Activated gamma-delta T cell treated with Interleukin-2 at 50 U/mL for 16 hours (primary cell): Measurements from ENCODE around the gene TSPAN5.
A peak's percentile ranks its signal among the peaks of the same experiment; 100 is the strongest.
"Not testable (repeated sequence)": the region's sequence is repeated elsewhere in the genome, so short reads cannot be mapped to it uniquely, and the experiment has no call there.

ENCODE experiments used
- DNase-seq: peaks from one replicate; pipeline ENCODE4 v3.0.0-alpha.2; 2020

Gene TSPAN5

GRCh38 chr4:98658287-98659105 lies at the start of gene TSPAN5:
TSPAN5 (minus strand) TSS chr4:98658611.
- DNase-seq, result peak; percentile 79

GRCh38 chr4:98706935-98707334 lies 48.5 kb upstream of the TSPAN5 start:
- DNase-seq, result no peak

GRCh38 chr4:98706200-98706813 lies 47.9 kb upstream of the TSPAN5 start:
- peak; percentile 35 for DNase-seq

- DNase-seq, result not testable (repeated sequence)
Observed at GRCh38 chr4:98705586-98705985, 47.2 kb upstream of the TSPAN5 start.

- no peak for DNase-seq
Observed at GRCh38 chr4:98700656-98701055, 42.2 kb upstream of the TSPAN5 start.

GRCh38 chr4:98694076-98694475 lies 35.7 kb upstream of the TSPAN5 start:
- DNase-seq, result no peak

- DNase-seq, result no peak
Observed at GRCh38 chr4:98692411-98692810, 34.0 kb upstream of the TSPAN5 start.

GRCh38 chr4:98691588-98691987 lies 33.2 kb upstream of the TSPAN5 start:
- DNase-seq, result no peak

GRCh38 chr4:98689507-98690174 lies 31.2 kb upstream of the TSPAN5 start:
- DNase-seq, result no peak

GRCh38 chr4:98688411-98689290 lies 30.2 kb upstream of the TSPAN5 start:
- DNase-seq, result no peak

- DNase-seq, result no peak
Observed at GRCh38 chr4:98687876-98688275, 29.5 kb upstream of the TSPAN5 start.

- DNase-seq, result no peak
Observed at GRCh38 chr4:98686847-98687246, 28.4 kb upstream of the TSPAN5 start.

GRCh38 chr4:98686043-98686707 lies 27.8 kb upstream of the TSPAN5 start:
- no peak for DNase-seq

GRCh38 chr4:98685225-98686042 lies 27.0 kb upstream of the TSPAN5 start:
- DNase-seq, result no peak

GRCh38 chr4:98682719-98683118 lies 24.3 kb upstream of the TSPAN5 start:
- no peak for DNase-seq

GRCh38 chr4:98680806-98681205 lies 22.4 kb upstream of the TSPAN5 start:
- no peak for DNase-seq

GRCh38 chr4:98679738-98680137 lies 21.3 kb upstream of the TSPAN5 start:
- no peak for DNase-seq

GRCh38 chr4:98677799-98678198 lies 19.4 kb upstream of the TSPAN5 start:
- DNase-seq, result no peak

- no peak for DNase-seq
Observed at GRCh38 chr4:98674404-98675173, 16.2 kb upstream of the TSPAN5 start.

GRCh38 chr4:98673978-98674377 lies 15.6 kb upstream of the TSPAN5 start:
- DNase-seq, result no peak

- DNase-seq, result no peak
Observed at GRCh38 chr4:98673288-98673644, 14.9 kb upstream of the TSPAN5 start.
